MG63 (cell line): ENCODE data around the gene PRLR. TPM values are rescaled to one million over a fixed set of nuclear protein-coding genes. Genes with fewer than 3 reads are reported as not detected.
"Not testable (repeated sequence)": the region's sequence is repeated elsewhere in the genome, so short reads cannot be mapped to it uniquely, and the experiment has no call there.

Experiments used
- DNase-seq: peaks from one replicate; pipeline ENCODE4 v3.0.0-alpha.2; 2020
- H3K27me3 ChIP-seq: fragments of 250-450 bp; sonication (Bioruptor Pico); 2 replicates; pipeline ENCODE4 v1.5.1; 2020; ENCODE audit warnings: mild to moderate bottlenecking, moderate library complexity
- H3K36me3 ChIP-seq: fragments of 250-450 bp; sonication (Bioruptor Pico); 2 replicates; pipeline ENCODE4 v1.5.1; 2020; ENCODE audit warnings: mild to moderate bottlenecking, moderate library complexity
- H3K4me3 ChIP-seq: fragments of 250-450 bp; sonication (Bioruptor Pico); 2 replicates; pipeline ENCODE4 v1.5.1; 2020; ENCODE audit warnings: mild to moderate bottlenecking, moderate library complexity
- H3K9me3 ChIP-seq: fragments of 250-450 bp; sonication (Bioruptor Pico); 2 replicates; pipeline ENCODE4 v1.5.1; 2020; ENCODE audit warnings: mild to moderate bottlenecking, moderate library complexity
- total RNA-seq: library from RNA; depleted of rRNA; stranded (reverse); fragments of >200 nt; shearing (Covaris generic); gene quantifications from 2 replicates; pipeline ENCODE4 v1.2.3, GENCODE V29; 2014; ENCODE audit warnings: low replicate concordance

The PRLR gene
- total RNA-seq, 1 experiment from 2014 or later = 3.5 TPM

DNA sequence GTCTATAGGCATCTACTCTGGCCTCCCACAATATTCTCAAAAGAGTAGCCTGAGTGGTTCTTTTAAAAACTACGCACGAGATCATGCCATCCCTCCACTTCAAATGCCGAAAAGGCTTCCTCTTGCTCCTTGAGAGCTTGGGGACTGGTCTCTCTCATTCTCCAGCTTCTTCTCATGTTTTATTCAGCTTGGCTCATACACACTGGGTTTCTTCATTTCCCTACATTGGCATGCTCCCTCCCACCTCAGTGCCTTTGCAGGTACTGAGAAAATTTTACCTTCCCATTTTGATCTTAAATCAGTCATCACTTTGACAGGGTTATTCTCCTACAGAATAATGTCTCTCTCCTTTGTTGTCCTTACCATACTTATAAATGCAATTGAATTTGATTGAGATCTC lies 20.4 kb downstream of the PRLR start:
- H3K9me3 ChIP-seq = no peaks in the 10 kb centered on the region
- H3K4me3 ChIP-seq = no peak overlapping the region
- DNase-seq = no peak
- H3K27me3 ChIP-seq = peaks cover 20% of the 10 kb centered on the region
- H3K36me3 ChIP-seq = no peaks in the 10 kb centered on the region

DNA sequence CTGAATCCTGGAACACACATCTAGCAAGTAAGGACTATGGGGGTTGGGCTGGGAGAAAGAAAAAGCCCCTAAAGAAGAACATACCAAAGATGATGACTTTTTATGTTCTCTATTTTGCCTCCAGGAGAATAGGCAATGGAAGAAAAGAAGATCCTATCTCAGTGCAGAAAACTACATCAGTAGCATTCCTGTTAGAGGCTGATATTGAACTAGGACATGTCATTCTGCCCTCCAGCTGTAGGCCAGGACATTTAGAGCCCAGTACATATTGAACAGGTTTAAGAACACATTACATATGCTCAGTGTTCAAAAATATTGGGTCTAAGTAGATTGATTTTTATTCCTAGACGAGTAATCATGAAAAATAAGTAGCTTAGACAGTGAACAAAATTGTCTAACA lies 24.7 kb downstream of the PRLR start:
- Histone ChIP-seq H3K9me3 (no peaks in the 10 kb centered on the region), H3K36me3 (no peaks in the 10 kb centered on the region), H3K4me3 (no peak overlapping the region), H3K27me3 (peaks cover 17% of the 10 kb centered on the region)
- no peak for DNase-seq

DNA sequence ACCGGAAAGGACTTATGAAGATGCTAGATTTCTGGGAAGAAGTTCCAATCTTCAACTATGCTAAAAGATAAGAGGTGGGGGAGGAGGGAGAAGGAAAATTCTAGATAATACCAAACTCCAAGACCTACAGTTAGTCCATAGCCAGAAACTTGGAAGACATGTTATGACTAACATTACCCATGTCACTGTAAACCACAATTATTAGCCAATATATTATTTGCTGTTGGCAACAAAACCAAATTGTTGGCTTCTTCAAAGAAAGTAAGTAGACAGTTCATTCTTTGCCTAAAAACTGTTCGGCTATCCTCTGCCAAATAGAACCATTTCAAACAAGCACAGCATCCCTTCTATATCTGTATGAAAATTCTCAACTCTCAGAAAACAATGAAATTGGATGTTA lies 25.1 kb downstream of the PRLR start:
- peaks cover 17% of the 10 kb centered on the region for H3K27me3 ChIP-seq
- no peak for DNase-seq
- H3K36me3 ChIP-seq = no peaks in the 10 kb centered on the region
- H3K9me3 ChIP-seq = no peaks in the 10 kb centered on the region
- no peak overlapping the region for H3K4me3 ChIP-seq

DNA sequence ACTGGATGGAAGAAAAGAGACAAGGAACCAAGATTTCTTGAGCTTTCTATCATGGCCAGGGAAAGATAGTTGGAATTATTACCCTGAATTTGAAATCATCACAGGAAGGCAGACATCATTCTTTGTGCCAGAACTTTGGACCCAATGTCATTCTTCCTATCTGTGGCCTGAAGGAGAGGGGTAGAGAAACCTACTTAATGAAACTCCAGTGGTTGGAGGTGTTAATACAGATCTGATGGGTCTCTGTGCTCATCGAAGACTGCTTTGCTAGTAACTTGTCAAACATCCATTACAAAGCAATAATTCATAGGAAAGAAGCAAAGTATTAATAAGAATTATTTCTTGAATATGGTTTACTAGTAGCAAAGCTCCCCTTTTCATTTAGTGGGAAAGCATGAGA lies 26.9 kb downstream of the PRLR start:
- Histone ChIP-seq H3K9me3 (no peaks in the 10 kb centered on the region), H3K36me3 (no peaks in the 10 kb centered on the region), H3K27me3 (peaks cover 18% of the 10 kb centered on the region), H3K4me3 (no peak overlapping the region)
- DNase-seq = no peak

DNA sequence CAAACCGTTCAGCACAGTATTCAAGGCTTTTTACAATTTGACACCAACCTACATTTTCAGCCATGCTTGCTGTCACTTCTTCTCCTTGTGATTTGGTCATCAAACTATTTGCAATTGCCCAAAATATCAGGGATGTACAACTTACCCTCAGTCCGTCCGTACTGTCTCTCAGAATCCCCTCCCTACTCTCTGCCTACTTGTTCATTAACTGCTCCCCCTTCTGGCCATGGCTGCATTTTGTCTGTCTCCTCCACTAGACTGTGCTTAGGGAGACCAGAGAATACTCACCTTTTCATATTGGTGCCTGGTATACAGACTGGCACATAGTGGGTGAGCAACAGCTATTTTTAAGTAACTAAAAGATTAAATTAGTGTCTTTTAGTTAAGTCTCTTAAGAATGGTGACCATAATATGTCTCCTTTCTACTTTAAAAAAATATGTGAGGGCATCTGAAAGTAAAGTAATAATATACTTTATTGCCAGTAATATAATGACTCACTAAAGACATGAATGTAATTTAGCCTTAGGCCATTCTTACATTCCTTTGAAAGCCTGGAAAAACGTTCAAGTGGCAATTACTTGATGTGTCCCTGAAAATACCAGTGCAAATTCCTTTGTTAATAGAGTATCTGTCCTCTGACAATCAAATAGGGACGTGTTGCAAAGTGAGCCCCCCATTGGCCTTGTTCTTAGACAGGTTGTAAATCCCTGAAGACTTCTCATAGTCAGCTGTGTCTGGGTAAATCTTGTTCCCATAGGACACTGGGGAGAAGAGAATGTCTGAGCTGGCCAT lies 27.8 kb downstream of the PRLR start:
- peaks cover 16% of the 10 kb centered on the region for H3K27me3 ChIP-seq

DNA sequence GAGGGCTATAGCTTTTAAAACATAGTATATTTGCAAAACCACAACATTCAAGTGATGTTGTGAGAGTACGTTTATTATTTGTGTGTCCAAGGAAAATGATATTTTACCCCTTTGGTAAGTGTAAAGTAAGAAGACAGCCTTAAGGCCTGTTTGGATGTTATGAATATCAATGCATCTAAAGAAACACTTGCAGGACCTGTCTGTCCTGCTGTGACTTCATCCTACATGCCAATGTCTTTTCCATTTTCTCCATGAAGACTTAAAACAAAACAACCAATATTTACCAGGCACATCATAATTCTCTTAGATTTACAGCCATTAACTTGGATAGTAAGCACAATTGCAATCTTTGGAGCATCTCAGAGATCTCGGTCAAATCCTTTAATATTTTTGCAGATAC lies 29.0 kb downstream of the PRLR start:
- DNase-seq = no peak
- Histone ChIP-seq H3K9me3 (no peaks in the 10 kb centered on the region), H3K4me3 (no peak overlapping the region), H3K36me3 (no peaks in the 10 kb centered on the region), H3K27me3 (peaks cover 13% of the 10 kb centered on the region)

More for the DNA sequence above, 27.8 kb downstream of the PRLR start:
- DNase-seq = peak; percentile 40
- Histone ChIP-seq H3K9me3 (no peaks in the 10 kb centered on the region), H3K36me3 (no peaks in the 10 kb centered on the region), H3K4me3 (no peak overlapping the region)

DNA sequence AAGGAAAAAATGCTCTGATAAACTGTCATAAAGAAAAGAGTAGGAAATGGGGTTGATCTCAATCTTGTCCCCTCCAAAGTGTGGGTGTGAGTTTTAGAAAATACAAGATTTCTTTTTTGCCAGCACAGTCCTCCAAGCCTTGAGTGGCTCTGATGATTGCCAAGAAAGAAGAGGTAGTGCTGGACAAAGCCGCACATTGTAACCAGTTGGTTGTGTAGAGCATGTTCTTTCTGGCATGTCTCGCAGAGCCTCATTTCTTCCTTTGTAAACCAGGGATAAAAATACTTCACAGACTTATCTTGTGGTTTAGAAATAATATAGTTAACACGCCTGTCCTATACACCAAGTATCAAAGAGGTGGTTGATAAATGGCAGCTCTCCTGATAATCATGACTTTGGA lies 30.4 kb downstream of the PRLR start:
- DNase-seq = no peak
- Histone ChIP-seq H3K4me3 (no peak overlapping the region), H3K27me3 (peaks cover 8% of the 10 kb centered on the region), H3K9me3 (no peaks in the 10 kb centered on the region), H3K36me3 (no peaks in the 10 kb centered on the region)

DNA sequence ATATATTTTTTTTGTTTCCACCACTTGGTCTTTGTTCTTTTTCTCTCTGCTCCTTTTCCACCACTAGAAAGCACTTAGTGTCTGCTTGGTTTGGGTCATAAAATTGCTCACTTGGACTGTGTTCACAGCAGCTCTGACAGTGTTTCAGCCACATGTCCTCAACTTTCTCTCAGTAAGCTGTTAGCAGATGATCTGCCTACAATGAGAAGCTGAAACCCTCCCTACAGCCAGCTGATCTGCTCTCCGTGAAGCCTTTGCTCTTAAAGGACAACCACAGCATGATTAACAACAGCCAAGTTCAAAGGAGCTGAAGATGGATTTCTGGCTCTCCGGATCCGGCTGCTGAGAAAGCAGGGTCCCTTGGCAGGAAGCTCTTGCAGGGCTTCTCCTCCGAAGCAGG lies 31.6 kb downstream of the PRLR start:
- H3K27me3 ChIP-seq = peaks cover 8% of the 10 kb centered on the region
- DNase-seq = no peak
- H3K4me3 ChIP-seq = no peak overlapping the region

DNA sequence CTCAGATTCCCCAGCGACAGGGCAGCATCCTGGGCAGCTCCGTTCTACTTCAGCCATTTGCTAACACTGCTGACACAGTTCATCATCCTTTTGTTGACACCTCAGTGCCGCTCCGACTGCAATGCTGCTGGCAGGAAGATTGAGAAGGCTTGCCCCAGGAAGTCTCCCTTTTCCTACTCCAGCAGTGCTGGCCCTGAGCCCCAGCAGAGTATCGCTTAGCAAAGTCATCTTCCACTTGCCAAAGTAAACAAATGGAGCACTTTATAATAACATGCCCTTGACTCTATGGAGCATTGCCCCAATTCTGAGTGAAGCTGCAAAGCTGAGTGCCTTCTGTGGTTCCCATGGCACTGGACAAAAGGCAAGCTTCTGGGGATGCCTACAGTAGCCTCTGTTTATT lies 32.2 kb downstream of the PRLR start:
- Histone ChIP-seq H3K4me3 (no peak overlapping the region), H3K27me3 (peaks cover 8% of the 10 kb centered on the region), H3K36me3 (no peaks in the 10 kb centered on the region), H3K9me3 (no peaks in the 10 kb centered on the region)
- peak; percentile 95 for DNase-seq

More for the DNA sequence above, 31.6 kb downstream of the PRLR start:
- Histone ChIP-seq H3K36me3 (no peaks in the 10 kb centered on the region), H3K9me3 (no peaks in the 10 kb centered on the region)

DNA sequence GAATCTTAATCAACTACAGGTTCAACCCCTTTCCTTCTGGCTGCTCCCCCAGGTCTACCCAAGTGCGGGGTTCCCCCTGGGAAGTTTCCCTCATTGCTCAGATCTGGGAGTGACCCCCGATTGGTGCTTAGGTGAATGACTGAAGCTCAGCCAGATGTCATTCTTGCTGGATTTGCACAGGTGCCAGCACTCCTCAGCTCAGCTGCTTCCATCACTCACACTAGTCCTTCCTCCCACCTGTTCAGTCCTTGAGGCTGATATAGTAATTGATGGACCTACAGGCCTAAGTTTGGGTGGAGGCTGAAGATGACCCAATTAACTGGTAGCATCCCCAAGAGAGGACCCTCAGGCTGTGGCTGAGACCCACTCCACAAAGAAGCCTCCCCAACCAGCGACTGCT lies 32.9 kb downstream of the PRLR start:
- Histone ChIP-seq H3K36me3 (no peaks in the 10 kb centered on the region), H3K27me3 (peaks cover 8% of the 10 kb centered on the region), H3K4me3 (no peak overlapping the region), H3K9me3 (no peaks in the 10 kb centered on the region)
- DNase-seq = no peak

DNA sequence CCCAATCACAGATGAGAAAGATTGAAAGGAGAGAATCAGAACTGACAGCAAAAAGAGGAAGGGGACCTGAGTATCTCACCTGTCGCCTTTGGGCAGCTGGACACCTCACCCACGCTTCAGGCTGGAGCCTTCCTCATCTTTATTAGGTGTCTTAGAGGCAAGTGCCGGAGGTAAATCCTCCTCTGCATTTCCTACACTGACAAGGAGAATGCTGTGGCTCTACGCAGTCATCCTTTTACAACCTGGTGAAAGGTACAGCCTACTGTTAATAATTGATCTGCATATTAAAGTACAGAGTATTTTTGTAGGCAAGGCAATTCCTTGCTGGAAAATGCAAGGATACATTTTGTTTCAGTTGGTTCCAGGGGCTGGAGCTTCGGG lies 34.8 kb downstream of the PRLR start:
- DNase-seq = no peak
- Histone ChIP-seq H3K4me3 (no peak overlapping the region), H3K27me3 (peaks cover 10% of the 10 kb centered on the region), H3K36me3 (no peaks in the 10 kb centered on the region), H3K9me3 (no peaks in the 10 kb centered on the region)

DNA sequence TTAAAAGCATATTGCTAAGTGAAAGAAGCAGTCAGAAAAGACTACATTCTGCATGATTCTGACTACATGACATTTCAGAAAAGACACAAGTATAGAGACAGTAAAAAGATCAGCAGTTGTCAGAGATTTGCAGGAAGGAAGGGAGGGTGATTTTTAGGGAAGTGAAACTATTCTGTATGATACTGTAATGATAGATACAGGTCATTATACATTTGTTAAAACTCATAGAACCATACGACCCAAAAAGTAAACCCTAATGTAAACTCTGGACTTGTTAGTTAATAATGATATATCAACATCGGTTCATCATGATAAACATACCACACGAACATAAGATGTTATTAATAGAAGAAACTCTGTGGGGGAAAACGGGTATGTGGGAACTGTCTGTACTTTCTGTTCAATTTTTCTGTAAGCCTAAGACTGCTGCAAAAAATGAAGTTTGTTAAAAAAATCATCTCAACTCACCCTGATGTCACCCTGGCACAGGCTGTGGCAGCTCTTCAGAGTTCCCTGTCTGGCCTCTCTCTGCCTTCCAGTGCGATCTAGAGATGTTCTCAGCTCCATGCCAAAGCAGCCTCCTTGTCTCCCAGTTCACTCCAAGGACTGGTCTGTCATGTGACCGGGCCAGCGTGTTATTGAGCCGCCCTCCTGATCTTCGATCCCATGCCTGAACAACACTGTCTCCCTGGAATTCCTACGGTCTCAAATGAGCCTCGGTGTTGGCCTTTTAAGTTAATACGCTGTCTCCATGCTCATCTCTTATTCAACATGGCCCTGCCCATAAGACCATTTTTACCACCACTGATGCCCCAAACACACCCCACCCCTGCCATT lies 35.4 kb downstream of the PRLR start:
- H3K9me3 ChIP-seq = no peaks in the 10 kb centered on the region
- H3K4me3 ChIP-seq = no peak overlapping the region
- H3K36me3 ChIP-seq = no peaks in the 10 kb centered on the region
- H3K27me3 ChIP-seq = peaks cover 9% of the 10 kb centered on the region
- no peak for DNase-seq

DNA sequence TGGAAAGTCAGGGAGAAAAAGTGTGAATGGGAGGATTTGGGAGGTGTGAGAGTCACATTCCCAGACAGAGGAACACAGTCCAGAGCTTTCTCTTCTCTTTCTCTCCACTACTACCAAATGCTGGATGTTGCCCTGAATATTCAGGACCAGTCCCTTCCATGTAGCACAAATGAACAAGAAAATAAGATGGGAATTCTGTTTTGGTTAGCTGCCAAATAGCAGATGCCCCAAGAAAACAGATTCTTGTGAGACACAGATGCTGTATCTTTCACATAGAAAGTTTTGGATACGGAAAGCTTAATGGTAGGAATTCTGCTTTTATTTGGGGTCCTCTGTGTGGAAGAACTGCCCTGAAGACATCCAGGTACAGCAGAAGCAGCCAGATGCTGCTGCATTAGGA lies 37.8 kb downstream of the PRLR start:
- no peak for DNase-seq
- Histone ChIP-seq H3K36me3 (no peaks in the 10 kb centered on the region), H3K27me3 (peaks cover 2% of the 10 kb centered on the region), H3K4me3 (no peak overlapping the region), H3K9me3 (no peaks in the 10 kb centered on the region)

DNA sequence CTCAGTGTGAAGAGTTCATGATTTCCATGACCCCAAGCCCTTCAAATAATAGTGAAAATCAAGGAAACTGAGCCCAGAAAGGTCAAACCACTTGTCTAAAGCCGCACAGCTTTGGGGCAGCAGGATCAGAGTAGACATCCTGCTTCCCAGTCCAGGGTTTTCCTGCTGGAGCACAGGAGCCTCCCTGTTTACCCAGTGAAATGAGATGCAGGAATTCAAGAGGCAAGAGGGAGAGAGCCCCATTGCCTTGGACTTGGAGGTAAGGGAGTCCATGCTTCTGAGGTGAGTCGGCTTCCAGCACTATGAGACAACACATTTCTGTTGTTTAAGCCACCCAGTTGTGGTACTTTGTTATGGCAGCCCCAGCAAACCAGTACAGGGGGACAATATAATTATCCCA lies 40.5 kb downstream of the PRLR start:
- not testable (repeated sequence) for H3K4me3 ChIP-seq

DNA sequence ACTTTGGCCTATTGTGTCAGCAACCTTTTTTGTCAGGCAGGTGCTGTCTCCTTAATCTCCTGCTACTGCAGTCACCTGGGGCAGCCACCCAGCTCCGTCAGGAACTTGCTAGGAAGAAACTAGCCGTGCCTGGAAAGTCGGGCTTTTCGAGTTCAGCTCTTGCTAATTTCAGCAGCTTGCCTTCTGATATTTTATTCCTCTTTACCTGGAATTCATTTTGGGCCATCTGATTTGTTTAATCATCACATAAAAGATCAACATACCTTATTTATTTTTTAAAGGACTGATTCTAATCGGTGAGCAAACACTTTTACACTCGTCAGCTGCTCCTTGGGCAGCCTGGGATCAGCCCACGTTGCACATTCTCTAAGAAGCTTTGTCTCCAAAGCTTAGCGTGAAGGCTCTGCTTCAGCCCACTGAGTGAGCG lies 42.2 kb downstream of the PRLR start:
- peaks cover 2% of the 10 kb centered on the region for H3K27me3 ChIP-seq

More for the DNA sequence above, 40.5 kb downstream of the PRLR start:
- H3K9me3 ChIP-seq, DNase-seq, H3K36me3 ChIP-seq, H3K27me3 ChIP-seq: not testable (repeated sequence)

DNA sequence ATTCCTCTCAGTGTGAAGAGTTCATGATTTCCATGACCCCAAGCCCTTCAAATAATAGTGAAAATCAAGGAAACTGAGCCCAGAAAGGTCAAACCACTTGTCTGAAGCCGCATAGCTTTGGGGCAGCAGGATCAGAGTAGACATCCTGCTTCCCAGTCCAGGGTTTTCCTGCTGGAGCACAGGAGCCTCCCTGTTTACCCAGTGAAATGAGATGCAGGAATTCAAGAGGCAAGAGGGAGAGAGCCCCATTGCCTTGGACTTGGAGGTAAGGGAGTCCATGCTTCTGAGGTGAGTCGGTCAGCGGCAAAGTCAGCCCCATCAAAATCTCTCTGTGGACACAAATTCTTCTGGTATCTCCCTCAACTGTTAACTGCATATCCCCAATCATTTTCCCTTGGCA lies 42.7 kb downstream of the PRLR start:
- not testable (repeated sequence) for H3K4me3 ChIP-seq, H3K27me3 ChIP-seq, DNase-seq

More for the DNA sequence above, 42.2 kb downstream of the PRLR start:
- H3K36me3 ChIP-seq = no peaks in the 10 kb centered on the region
- H3K9me3 ChIP-seq = no peaks in the 10 kb centered on the region
- H3K4me3 ChIP-seq = no peak overlapping the region
- no peak for DNase-seq

DNA sequence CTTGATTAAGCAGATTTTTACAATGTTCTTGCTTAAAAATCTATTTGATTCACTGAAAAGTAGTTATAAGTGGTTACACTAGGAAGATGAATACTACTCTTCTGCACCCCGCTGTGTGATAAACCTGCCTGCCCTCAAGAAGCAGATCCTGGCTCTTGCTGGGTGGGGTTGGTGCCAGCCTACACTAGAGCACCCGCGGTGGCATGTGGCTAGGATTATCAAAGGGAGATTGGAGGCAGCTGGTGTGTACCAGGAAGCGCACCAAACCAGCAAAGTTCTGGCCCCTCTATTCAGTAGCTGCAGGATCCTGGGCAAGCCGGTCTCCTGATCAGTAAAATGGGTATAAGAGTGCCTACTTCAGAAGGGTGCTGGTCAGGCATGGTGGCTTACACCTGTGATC lies 43.5 kb downstream of the PRLR start:
- H3K27me3 ChIP-seq = peaks cover 2% of the 10 kb centered on the region
- H3K4me3 ChIP-seq = no peak overlapping the region
- no peaks in the 10 kb centered on the region for H3K36me3 ChIP-seq
- no peaks in the 10 kb centered on the region for H3K9me3 ChIP-seq
- DNase-seq = no peak

More for the DNA sequence above, 42.7 kb downstream of the PRLR start:
- not testable (repeated sequence) for H3K36me3 ChIP-seq, H3K9me3 ChIP-seq

DNA sequence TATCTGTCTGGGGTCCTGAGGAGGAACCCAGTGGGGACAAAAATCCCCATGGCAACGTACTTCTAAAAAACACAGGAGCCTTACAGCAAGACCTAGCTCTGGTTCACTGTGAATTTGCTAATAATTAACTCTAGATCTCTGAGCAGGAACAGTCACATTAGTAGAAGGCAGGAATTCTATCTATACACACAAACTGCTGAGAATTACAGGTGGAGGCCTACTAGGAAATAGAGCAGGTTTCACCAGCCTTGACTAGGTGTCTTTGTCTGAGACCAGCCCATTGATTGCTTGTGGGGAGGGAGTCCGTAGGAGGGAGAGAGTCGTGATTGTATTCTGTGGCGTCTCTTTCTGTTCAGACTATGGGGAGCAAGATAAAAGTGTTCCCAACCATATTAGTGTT lies 44.8 kb downstream of the PRLR start:
- Histone ChIP-seq H3K4me3 (no peak overlapping the region), H3K9me3 (no peaks in the 10 kb centered on the region), H3K36me3 (no peaks in the 10 kb centered on the region), H3K27me3 (peaks cover 2% of the 10 kb centered on the region; the same call in 1 of the 2 replicates)
- no peak for DNase-seq
